Measurements from ENCODE around the gene OR2F1.

OR2F1 gene, protein sequence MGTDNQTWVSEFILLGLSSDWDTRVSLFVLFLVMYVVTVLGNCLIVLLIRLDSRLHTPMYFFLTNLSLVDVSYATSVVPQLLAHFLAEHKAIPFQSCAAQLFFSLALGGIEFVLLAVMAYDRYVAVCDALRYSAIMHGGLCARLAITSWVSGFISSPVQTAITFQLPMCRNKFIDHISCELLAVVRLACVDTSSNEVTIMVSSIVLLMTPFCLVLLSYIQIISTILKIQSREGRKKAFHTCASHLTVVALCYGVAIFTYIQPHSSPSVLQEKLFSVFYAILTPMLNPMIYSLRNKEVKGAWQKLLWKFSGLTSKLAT

DNA sequence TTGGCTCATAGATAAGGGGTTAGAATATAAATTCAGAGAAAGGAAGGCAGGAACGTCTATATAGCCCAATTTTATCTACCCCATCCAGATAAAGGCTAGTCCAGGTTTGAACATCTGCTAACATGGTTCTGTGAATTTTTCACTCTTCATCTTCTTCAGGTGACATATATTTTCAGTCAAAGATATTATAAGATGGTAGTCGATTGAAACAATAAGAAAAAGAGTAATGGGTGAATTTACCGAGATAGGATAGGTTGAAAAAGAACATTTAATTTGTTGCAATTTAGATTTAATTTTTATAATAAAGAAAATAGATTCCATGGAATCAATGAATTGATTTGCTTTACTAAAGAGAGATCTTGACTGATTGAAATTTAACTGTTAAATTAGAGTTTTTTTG, at the start of gene OR2F1:
Gene OR2F1, plus strand, starts transcription at position 301 of the 400 bp plus-strand sequence. CDS start 5,127 bp downstream, outside the sequence.
- DNase-seq (ENCODE audit: low spot score): no peak

DNA sequence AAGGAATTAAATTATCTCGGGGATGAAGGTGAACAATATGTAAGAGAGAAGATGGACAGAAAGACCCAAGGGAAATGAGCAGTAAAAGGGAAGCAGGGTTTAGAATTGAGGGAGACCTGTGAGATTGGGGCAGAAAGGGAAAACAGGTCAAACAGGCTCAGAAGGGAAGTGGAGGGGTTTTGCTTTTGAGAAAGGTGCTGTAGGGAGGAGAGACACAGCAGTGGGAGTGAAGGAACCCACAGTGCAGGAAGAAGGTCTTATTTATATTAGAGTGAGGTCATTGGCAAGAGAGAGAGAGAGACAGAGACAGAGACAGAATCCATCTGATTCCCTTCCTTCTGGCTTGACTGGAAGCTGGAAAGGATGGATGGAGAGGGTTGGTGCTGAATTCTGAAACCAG, 49.1 kb upstream of the OR2F1 start:
- no peak for DNase-seq (ENCODE audit: low spot score)

DNA sequence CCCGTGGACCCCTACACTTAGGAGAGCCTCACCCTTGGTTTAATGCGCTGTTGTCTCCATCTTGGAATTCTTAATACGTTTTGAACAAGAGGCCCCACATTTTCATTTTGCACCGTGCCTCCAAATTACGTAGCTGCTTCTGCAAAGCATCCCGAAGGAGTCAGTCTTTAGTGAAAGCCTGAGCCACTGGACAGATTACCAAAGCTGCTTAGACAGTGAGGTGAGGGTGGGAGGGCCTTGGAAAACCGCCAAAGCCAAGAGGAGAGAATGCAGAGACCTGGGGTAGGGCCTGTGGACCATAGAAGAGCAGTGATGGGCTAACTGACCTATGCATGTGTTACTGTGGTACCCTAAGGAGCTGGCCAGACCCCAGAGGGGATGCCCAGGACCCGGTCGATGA, 48.5 kb upstream of the OR2F1 start:
- no peak for DNase-seq (ENCODE audit: low spot score)

DNA sequence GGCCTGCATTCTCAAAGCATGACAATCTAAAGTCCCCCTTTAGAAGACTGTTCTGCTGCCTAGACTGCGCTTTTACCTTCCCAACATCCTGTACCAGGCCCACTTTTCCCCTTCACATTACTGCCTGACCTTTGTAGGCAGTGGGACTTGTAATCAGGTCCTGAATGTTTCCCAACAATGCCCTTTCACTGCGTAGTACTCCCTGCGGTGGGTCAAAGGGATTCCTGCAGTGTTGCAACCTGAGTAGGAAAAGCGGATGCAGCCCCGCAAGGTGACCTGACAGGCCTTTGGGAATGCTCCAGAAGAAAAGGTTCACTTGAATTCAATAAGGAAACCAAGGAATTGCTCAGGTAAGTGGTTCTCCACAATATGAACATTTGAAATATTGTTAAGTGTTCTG, 47.7 kb upstream of the OR2F1 start:
- DNase-seq (ENCODE audit: low spot score): no peak

DNA sequence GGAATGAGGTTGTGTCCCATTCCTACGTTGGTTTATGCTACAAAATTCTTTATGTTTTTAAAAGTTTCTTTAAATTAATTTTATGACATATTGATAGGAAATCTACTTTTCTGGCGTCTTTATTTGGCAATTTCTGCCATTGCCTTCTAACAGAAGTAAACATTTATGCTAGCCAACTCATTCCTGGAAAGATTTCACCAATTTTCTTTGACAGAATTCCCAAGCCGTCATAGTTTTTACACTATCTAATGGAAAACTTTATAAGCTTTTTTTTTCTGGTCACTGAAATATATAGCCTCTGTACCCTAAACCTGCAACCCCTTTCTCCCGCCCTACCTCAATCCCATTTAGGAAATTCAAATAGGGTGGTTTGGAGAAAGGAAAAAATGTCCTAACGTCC, 46.5 kb upstream of the OR2F1 start:
- DNase-seq (ENCODE audit: low spot score): no peak

DNA sequence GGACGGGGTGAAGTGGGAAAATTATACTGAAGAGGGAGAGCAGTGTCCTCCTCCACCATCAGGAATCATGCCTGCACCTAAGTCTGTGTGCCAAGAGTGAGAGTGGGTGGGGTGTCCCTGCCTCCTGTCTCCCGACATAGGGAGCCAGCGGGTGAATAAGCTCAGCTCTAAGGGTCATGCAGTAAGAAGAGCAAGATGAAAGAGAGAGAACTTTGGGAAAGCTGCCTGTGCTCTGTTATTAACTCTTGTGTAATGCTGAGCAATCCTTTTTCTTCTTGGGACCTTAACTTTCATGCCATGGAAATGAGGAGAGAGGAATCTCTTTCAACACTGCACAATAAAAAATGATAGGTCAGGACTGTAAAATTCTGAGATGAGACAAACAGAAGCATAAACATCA, 44.8 kb upstream of the OR2F1 start:
- DNase-seq (ENCODE audit: low spot score): no peak

DNA sequence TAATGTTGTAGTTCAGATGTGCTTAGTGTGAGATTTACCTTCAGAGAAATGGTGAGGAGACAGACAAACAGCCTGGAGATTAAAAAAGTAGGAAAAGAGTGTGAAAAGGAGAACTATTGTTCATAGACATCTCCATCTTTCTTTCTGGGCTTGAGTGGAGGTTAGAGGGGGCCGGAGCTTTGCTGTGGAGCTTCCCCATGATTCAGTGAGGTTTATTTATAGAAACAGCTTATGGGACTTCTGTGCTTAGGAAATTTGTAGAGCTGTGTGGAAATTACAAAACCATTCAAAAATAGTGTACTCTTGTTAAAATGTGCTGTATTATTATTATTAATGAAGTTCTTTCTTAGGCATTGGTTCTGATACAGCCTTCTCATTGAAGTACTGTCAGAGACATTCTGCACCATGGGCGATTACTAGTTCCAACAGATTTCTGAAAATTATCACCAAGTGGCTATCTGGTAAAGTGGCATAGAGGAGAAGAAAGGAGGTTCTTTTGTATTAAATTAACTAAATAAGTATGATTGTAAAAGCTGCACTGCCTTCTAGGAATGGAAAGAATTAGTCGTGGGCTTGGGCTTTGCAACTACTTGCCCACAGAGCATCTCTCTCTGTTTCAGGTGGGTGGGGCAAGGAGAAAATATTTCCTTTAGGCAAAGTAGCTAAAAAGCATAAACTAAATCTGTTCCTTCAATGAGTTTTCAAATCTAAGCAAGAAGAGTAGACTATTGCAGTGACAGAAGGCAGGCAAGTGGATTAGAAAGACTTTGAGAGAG, 44.0 kb upstream of the OR2F1 start:
- DNase-seq (ENCODE audit: low spot score): no peak

- DNase-seq (ENCODE audit: low spot score): no peak
Measured at GRCh38 chr7:143913945-143914615, 40.6 kb upstream of the OR2F1 start.

- DNase-seq (ENCODE audit: low spot score): no peak
Measured at GRCh38 chr7:143914938-143915652, 39.5 kb upstream of the OR2F1 start.

DNA sequence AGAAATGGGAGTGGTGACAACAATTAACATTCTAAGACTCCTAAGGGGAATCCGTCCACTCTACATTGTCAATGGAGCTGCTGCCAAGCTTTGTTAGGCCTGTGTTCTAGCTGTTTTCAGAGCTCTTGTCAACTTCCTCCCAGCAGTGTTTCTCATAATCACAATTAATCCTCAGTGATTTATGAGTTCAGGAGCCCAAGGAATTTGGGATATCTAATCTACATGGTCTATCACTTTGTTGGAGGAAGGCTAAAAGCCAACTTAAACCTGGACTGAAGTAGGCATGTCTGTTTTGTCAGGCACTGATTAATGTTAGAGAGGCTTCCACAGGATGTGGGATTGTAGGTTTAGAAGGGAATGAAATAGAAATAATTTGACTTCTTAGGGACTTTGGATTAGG, 29.8 kb upstream of the OR2F1 start:
- DNase-seq (ENCODE audit: low spot score): no peak

DNA sequence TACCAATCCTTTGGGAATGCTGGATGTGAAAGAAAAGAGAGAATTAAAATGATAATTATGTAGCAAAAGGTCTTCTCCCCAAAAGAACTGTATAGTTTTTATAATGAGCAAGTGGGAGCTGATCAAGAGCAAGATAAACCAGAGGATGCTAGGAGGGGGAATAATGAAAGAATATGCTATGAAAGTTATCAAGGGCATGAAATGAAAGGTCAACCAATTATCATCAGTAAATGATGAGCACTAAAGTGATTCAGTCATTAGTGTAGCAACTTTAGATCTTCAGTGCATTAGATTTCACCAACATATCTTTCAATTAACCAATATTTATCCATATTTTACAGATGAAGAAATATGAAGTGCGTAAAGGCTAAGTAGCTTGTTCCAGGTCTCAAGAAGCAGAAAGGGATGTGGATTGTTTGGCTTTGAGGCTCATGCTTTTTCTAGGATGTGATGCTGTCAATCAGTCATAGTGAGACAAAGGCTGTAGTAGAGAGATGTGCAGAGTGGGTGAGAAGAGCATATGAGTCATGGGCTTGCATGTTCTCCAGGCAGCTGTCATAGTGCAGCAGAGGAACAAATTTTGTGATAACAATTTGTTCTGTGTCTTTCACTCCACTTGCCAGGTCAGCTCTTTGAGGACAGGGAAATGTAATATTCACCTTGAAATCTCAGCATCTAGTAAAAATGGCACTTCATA, 25.3 kb upstream of the OR2F1 start:
- no peak for DNase-seq (ENCODE audit: low spot score)

GRCh38 chr7:143931739-143932138, 22.9 kb upstream of the OR2F1 start:
- DNase-seq (ENCODE audit: low spot score): no peak

GRCh38 chr7:143934526-143935325, 19.9 kb upstream of the OR2F1 start, which contains the start of gene OR2F2:
Gene OR2F2, plus strand, starts transcription at chr7:143935233. Its CDS starts 0 bp downstream, at chr7:143935233.
- no peak for DNase-seq (ENCODE audit: low spot score)

DNA sequence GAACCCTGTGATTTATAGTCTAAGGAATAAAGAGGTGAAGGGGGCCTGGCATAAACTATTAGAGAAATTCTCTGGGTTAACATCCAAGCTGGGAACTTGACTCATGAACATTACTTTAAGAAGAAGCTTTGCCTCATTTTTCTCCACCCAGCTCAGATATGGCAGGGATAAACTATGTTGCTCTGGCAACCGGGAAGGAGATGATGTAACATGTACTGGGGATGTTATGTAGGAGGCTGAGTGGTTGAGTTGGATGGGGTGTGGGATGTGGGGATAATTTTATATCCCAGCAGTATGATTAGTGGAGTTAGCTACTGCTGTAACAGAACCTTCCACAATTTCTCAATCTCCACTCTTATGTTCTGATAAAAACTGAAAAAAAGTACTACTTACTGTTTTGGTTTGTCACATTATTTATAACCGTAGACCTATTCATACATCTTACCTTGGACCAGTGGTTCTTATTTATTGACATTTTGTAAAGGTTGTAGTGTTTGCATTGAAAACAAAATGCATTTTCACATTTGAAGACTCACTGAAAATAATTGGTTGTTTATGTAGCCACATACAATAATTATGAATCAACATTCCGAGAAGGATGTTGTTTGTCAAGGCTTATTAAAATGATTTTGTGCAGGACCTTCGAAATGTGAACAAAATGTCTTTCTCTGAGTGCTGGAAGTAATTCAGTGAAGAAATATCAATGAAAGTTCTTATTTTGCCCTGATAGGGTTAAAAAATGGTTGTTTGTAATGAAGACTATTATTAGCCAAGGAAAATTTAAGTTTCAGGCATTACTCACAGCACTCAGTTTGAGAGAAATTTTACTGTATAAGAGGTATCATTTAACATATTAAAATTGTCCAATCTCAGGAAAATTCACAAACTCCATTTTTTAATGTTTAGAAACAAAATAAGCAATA, 18.3 kb upstream of the OR2F1 start:
- no peak for DNase-seq (ENCODE audit: low spot score)

GRCh38 chr7:143938379-143939243, 16.0 kb upstream of the OR2F1 start:
- DNase-seq (ENCODE audit: low spot score): no peak

DNA sequence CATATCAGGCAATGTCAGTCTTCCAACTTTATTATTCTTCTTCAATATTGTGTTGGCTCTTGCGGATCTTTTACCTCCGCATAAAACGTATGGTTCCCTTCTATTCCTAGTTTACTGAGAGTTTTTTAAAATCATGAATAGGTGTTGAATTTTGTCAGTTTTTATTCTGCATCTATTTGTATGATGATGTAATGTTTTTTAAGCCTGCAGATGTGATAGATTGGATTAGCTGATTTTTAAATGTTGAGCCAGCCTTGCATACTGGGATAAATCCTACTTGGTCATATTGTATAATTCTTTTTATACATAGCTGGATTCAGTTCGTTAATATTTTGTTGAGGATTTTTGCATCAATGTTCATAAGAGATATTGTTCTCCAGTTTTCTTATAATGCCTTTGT, 9.2 kb upstream of the OR2F1 start:
- DNase-seq (ENCODE audit: low spot score): no peak

- DNase-seq (ENCODE audit: low spot score): no peak
Measured at GRCh38 chr7:143947111-143947510, 7.5 kb upstream of the OR2F1 start.

DNA sequence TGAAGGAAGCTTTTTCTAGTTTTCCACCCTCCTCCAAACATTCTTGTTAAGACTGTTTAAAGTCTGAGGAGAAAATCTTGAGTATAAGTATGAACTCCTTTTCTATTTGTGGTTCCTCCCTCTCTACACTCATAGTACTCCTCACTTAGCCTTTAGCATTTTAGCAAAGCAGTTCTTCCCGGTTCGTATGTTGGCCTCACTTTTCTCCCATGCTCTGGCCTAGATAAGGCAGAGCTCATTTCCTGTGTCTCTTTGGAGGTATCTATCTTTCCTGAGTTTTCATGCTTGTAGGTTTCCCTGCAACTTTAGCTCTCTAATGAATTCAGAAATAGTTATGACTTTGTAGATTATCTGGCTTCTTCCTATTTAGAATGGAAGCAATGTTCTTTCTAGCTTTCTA, 5.9 kb upstream of the OR2F1 start:
- no peak for DNase-seq (ENCODE audit: low spot score)

DNA sequence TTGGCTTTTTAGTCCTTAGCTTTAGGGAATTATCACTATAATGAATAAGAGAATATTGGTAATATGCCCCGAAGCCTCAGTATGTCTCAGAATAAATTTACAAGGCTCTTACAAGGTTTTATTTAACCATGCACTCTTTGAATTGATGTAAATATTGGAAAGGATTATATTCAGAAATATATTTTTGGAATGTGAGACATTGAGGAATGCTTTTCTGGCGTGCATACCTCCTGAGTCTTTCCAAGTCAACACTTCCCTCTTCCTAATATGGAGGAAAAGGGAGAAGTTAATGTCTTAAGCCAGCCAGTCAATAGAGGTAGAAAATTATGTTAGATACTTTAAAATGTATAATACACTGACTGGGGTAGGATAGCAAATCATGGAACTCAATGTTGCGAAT, 1.2 kb upstream of the OR2F1 start:
- no peak for DNase-seq (ENCODE audit: low spot score)

All from LoVo (cell line).